Raji (cell line): Measurements from ENCODE around the gene PRTFDC1.

Experiments used
- POLR2A ChIP-seq: IDR thresholded peaks from 2 replicates; pipeline ENCODE4 v1.6.1; 2011; ENCODE audit warnings: low read depth, low read length, control low read depth; ENCODE audit not compliant: insufficient read depth

PRTFDC1 gene

DNA sequence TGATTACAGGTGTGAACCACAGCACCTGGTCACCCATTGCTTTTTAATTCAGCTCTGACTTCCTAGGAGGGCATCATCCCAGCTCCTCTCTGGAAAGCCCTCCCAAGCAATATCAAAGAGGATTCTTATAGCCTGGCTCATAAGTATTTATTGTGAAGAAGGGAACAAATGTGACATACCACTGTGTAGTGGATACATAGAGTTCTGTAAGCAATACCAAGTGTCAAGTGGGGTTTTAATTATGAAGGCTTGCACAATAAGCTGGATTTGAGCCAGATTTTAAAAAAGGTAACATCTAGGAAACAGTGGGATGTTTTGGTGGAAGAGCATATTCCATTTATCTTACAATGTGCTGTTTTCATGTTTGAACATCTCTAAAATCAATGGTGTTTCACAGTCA is 19.0 kb upstream of the PRTFDC1 start:
- no peak for TF ChIP-seq POLR2A

DNA sequence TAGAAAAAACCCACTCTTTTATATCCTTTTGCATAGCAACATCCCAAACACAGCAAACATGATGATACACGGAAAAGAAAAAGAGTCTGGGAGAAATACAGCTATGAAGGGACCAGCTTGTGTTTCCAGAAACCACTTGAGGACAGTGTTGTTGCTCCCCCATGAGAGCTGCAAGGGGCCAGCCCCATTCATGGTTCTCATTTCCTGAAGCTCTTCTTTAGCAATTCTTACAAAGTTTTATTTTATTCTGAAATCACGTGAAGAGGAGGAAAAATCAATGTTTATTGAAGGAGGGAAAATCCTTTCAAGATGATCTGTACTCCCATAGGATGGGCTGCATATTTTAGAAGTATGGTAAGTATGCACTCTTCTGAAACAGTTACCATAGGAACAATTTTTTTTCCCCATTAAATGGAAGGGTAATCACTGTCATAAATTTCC is 17.5 kb upstream of the PRTFDC1 start:
- no peak for TF ChIP-seq POLR2A

DNA sequence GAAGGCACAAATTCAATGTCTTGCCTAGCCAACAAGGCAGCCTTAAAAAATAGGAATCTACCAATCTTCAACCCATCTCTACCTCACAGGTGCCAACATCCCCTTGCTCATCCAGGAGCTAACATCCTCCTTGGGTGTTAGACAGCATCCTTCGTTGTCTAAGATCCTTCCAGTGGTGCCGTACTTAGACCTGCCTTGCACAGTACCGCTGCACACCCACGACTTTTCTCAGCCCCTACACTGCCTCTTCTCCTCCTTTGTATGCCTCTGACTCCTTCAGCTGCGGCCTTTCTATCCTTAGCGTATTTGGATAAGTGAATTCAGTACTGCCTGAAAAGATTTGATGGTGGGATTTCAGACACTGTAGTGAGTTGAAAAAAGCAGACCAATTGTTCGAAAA is 15.9 kb upstream of the PRTFDC1 start:
- TF ChIP-seq POLR2A = no peak

DNA sequence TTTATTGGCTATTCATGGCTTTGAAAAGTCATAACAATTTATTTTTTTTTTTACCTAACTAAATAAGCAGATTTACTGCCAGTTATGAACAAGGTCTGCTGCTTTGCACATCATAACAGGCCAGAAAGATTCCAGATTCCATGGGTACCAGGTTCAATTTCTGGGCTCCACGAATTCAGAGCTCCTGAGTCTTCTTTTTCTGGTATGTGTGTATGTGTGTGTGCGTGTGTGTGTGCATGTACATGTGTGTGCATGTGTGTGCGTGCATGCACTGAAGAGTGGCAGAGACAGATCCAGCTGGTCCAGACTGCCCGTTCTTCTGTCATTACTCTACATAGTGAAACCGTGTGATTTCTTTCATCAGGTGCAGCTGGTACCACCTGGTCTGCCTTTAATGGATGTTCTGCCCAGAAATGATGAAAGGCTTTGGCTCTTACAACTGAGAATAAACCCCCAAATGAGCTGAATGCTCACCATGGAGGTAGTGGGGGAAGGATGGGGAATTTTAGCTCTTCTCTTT is 14.6 kb upstream of the PRTFDC1 start:
- no peak for TF ChIP-seq POLR2A

DNA sequence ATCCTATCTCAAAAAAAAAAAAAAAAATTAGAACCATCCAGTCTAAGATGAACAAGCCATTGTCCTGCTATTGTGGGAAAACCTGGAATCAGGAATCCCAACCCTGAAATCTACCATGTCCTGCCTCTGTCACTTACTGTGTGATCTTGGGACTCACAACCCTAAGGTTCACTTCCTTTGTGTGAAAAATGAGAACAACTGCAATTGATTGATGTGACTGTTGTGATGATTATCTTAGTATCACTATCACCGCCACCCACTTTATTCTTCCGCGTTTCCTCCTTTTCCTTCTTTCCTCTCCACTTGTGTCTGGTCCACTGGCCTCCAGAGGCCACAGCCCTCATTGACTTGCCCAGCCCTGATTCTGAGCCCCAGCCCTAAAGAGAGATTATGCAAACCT is 12.6 kb upstream of the PRTFDC1 start:
- TF ChIP-seq POLR2A = no peak

DNA sequence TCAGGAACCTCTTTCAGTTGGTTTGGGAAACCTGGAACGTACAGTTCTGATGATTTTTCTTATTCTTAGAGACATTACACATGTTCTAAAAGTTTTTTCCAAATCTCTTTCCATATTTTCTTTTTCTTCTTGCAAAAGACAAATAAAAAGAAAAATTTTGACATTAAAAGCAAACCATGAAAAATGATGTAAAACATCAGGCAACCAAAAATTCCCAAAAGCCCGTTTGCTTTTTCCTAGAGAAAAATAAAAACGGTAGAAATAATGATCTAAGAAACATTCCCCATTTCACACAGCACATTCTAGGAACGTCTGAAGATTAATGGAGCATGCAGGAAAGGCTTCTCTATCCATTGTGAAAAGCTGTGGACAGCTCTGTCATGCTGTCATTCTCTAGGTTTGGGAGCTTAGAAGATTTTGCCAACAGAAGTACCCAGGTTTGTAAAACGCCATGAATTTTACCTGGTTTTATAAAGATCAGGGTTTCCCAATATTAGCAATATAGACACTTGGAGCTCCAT is 11.2 kb upstream of the PRTFDC1 start:
- no peak for TF ChIP-seq POLR2A

DNA sequence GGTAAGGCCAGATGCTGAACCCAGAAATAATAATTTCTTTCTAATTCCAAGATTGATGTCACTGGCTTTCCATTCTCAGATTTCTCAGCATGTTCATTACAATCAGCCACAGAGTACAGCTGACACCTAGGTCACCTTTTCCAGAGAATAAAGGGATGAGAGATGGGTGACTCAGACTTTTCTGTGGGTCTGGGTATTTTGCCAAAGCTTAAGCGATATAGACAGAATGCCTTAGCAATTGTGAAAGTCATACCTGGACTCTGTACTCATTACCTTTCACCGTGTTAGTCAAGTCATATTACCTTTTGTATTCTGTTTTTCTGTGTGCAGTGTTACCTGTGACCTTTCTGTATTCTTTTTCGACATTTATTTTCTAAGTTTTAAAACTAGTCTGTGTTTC is 10.6 kb upstream of the PRTFDC1 start:
- no peak for TF ChIP-seq POLR2A

DNA sequence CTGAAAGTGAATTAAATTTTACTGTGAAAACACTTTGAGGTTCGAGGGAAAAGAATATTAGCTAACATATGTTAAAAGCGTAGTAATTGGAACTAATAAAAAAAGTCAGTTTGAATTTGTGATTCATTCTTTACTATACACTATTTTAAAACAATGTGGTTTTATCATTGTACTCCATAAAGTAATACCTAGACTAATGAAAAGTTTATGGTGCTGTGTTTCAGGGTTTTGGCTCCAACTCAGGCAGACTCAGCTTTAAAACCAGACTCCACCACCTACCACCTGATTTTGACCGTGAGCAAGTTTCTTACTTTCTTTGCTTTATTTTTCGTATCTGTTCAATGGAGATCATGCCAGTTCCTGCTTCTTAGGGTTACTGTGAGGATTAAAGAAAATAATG is 9.2 kb upstream of the PRTFDC1 start:
- no peak for TF ChIP-seq POLR2A

DNA sequence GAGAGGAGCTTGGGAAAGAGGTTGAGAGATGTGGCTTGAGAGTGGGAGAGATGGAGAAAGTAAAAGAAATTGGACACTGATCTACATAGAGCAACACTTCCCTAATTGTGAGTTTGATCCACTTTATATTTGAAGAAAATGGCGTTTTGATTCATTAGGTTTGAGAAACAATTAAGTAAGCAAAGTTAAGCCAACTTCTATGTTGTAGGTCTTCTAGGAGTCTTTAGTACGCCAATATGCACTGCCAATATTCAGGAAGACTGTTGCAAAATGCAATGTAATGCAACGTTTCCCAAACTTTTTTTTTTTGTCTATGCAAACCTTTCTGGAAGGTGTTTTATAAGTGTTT is 7.0 kb upstream of the PRTFDC1 start:
- TF ChIP-seq POLR2A = no peak

DNA sequence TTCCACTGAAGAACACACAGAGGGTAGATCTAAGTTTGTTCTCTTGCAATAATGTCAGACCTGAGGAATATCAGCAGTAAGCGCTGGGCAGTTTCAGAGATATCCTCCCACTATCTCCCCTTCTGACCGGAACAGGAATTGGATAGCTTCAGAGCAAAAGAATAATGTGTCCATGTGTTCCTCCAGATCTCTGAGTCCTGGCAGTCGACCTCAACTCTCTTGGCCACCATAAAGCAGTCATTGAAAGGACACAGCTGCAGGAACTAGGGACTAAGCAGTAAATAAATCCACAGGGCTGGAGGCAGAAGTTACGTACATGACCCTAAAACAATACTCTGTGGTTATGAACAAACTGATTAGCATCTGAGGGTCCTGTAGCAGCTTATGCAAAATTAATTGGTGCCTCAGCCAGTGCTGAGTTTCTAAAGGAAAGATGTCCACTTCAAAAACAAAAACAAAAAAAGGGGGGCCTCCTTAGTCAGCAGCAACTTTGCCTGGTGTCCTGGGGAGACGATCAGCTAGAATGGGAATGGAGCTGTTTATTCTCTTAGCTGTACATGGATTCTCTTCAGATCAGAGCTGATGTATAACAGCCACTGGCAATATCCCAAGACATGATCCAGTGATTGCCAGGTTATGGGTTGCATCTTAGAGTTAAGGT is 6.4 kb upstream of the PRTFDC1 start:
- TF ChIP-seq POLR2A = no peak

DNA sequence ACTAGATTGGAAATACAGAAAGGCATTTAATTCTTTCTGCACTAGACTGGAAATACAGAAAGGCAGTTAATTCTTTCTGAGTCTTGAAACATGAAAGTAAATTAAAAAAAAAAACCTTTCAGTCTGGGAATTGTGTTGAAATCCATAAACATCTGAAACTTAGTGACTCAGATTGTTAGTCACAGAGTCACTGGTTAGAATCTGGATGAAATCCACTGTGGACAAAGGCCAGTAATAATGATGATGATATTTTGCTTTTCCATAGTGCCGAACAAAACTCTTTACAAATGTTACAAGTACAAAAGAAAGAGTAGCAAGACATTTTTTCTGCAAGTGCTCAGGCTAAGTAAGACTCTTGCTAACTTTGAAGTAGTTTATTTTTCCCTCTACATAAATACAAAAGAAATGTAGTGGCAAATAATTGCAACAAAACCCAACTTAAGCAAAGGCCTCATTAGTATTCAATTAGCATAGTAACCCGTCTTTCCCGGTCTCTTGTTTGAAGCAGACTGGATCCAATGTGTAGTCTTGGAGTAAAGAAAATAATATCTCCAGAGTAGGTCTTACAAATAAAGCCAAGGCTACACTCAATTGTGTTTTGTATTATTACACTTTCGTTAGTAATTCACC is 5.8 kb upstream of the PRTFDC1 start:
- TF ChIP-seq POLR2A = no peak

DNA sequence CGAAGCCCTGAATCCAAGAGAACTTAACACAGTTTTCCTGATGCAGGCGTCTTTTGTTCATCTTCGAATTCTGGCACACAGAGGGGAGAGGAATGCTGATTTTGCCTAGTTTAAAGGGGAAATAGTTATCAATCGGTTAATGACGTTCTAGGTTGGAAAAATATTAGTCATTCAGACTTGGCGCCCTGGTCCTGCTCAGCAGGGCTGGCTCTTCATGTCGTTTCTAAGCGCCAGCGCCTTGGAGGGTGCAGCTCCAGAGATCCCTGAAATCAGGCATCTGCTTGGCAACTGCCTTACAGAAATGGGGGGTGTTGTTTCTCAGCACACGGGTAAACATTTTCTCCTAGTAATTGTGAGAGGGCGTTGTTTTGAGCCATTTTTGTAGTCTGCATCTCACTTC is 1.3 kb upstream of the PRTFDC1 start:
- TF ChIP-seq POLR2A = no peak

DNA sequence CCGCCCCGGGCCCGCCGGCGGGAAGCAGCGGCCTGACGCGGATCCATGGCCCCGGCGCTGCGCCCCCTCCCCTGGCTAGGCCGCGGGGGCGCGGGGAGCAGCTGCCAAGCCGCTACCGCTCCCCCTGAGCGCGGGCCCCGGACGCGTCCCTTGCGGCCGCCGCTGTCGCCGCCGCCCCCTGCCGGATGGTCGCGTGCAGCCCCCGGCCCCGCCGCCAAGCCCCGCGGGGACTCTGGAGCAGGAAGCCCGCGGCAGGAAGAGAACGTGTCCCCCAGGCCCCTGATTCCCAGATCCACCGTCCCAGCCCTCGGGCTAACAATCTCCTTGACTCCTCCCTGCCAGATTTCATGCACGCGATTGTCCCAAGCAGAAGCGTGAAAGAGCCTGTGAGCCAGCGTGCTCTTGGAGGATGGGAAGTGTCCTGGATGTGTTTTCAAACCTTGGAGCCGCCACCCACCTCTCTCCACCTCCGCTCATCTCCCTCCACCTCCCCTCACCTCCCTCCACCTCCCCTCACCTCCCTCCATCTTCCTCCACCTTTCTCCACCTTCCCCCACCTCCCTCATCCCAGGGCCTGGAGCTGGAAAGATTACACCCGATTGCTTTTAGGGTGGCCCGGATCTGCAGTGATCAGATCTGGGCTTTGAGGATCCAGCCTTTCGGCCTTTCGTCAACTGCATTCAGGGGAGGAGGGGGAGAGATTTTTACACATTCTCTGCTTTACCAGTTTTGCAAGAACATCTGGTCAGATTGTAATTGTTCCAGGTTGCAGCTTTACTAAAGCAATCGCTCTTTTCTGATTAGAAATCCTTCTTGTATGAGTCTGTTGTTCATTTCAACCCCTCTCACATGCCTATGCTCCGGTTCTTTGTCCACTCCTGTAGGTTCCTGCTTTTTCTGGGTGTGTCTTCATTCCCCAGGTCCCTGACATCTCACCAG is 570 bp upstream of the PRTFDC1 start:
- no peak for TF ChIP-seq POLR2A

DNA sequence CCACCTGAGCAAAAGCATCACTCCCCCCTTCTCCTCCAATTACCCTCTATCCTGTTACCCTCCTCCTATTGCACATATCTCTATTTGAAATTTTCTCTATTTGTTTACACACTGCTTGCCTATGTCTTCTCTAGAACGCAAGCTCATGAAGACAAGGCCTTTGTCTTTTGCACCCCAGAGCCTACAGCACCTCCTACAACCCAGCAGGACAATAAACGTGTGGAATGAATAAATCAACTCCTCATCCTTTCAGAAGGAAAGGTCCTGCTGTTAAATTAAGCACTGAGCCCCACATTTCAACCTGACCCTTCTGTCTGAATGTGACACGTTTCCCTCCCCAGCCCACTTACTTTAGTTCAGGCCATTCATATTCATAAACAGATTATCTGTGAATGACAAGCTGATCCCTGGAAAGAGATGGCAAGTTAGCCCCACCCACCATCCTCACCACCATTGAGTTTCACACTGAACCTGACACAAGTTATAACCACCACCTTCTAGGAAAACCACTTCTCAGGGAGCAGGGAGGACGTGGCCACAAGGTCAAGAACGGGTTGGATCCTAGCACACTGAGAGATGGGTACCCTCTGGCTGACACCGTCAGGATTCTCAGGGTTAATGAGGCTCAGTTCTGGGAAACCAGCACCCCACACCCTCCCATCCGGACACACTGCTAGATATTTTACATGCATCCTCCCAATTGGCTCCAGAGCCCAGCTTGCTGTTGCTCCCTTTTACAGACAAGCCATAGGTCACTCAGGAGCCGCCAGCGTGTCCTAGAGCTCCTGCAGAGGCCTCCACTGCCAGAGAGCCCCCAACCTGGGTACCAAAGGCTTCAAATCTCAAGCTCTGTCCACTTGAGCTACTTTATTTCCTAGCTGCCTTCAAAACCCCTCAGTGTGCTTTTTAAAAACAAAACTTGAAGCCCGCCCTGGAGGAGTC is 934 bp downstream of the PRTFDC1 start:
- no peak for TF ChIP-seq POLR2A
